ENCODE measurements around the gene RGL1. TPM values are rescaled to one million over a fixed set of nuclear protein-coding genes. Genes with fewer than 3 reads are reported as not detected.

Gene RGL1
- total RNA-seq, 1 donor from 2014 or later, result 17.0 TPM

GRCh38 chr1:183876309-183876708, 71.4 kb downstream of the RGL1 start:
- Mint-ChIP-seq H3K27me3 (no peaks in the 10 kb centered on the region), H3K4me3 (no peak overlapping the region), H3K9me3 (no peaks in the 10 kb centered on the region), H3K4me1 (ENCODE audit: unreplicated experiment) (peaks cover 51% of the 10 kb centered on the region), H3K36me3 (peaks cover 7% of the 10 kb centered on the region), H3K27ac (no peak overlapping the region)
- no peak for DNase-seq (ENCODE audit: extremely low spot score, unreplicated experiment)
- TF ChIP-seq CTCF (conservative IDR thresholded peaks at IDR 0.05), result no peak

GRCh38 chr1:183877053-183877720, 72.3 kb downstream of the RGL1 start:
- Mint-ChIP-seq H3K4me1 (ENCODE audit: unreplicated experiment) (peaks cover 54% of the 10 kb centered on the region), H3K27ac (peak overlapping the region; percentile 25)

GRCh38 chr1:183879494-183879893, 74.6 kb downstream of the RGL1 start:
- Mint-ChIP-seq H3K27ac (peak overlapping the region; percentile 34), H3K4me3 (no peak overlapping the region), H3K4me1 (ENCODE audit: unreplicated experiment) (peaks cover 64% of the 10 kb centered on the region), H3K36me3 (peaks cover 32% of the 10 kb centered on the region), H3K27me3 (no peaks in the 10 kb centered on the region), H3K9me3 (peaks cover 5% of the 10 kb centered on the region)
- no peak for TF ChIP-seq CTCF (conservative IDR thresholded peaks at IDR 0.05)
- DNase-seq (ENCODE audit: extremely low spot score, unreplicated experiment), result no peak

More at GRCh38 chr1:183877053-183877720, 72.3 kb downstream of the RGL1 start:
- Mint-ChIP-seq H3K27me3 (no peaks in the 10 kb centered on the region), H3K9me3 (peaks cover 5% of the 10 kb centered on the region), H3K36me3 (peaks cover 12% of the 10 kb centered on the region), H3K4me3 (no peak overlapping the region)
- DNase-seq (ENCODE audit: extremely low spot score, unreplicated experiment), result no peak
- TF ChIP-seq CTCF (conservative IDR thresholded peaks at IDR 0.05), result no peak

- DNase-seq (ENCODE audit: extremely low spot score, unreplicated experiment), result no peak
- Mint-ChIP-seq H3K9me3 (peaks cover 5% of the 10 kb centered on the region), H3K4me3 (peak overlapping the region; percentile 6), H3K27me3 (no peaks in the 10 kb centered on the region), H3K36me3 (peaks cover 36% of the 10 kb centered on the region), H3K27ac (peak overlapping the region; percentile 34), H3K4me1 (ENCODE audit: unreplicated experiment) (peaks cover 64% of the 10 kb centered on the region)
- no peak for TF ChIP-seq CTCF (conservative IDR thresholded peaks at IDR 0.05)
These were observed 75.0 kb downstream of the RGL1 start for GRCh38 chr1:183879966-183880365.

GRCh38 chr1:183880531-183881243, 75.8 kb downstream of the RGL1 start:
- peaks cover 64% of the 10 kb centered on the region for H3K4me1 Mint-ChIP-seq (ENCODE audit: unreplicated experiment)

More at GRCh38 chr1:183880531-183881243, 75.8 kb downstream of the RGL1 start:
- TF ChIP-seq CTCF (conservative IDR thresholded peaks at IDR 0.05), result no peak
- Mint-ChIP-seq H3K27ac (peak overlapping the region; percentile 96), H3K9me3 (peaks cover 5% of the 10 kb centered on the region), H3K4me3 (no peak overlapping the region), H3K36me3 (peaks cover 44% of the 10 kb centered on the region), H3K27me3 (no peaks in the 10 kb centered on the region)
- no peak for DNase-seq (ENCODE audit: extremely low spot score, unreplicated experiment)
